CD14-positive monocyte (primary cell): ENCODE data around the gene PDP2. TPM values are rescaled to one million over a fixed set of nuclear protein-coding genes. Genes with fewer than 3 reads are reported as not detected.

Source experiments
- DNase-seq, 3 donors: peaks; one replicate each; pipeline ENCODE4 v3.0.0-alpha.2; 2011 to 2022
- H2AFZ ChIP-seq: 2 replicates; pipeline ENCODE4 v1.6.0; 2012; ENCODE audit warnings: mild to moderate bottlenecking, low read depth, low read length, inconsistent platforms; ENCODE audit not compliant: insufficient read depth, poor library complexity, severe bottlenecking
- H3K27ac ChIP-seq, 2 donors: 1 replicate in 1 of 2; 2 replicates in 1 of 2; pipeline ENCODE4 v1.5.1; 2012 to 2013; ENCODE audit warnings: low read length in 2 of 2, control low read depth in 1 of 2, inconsistent platforms in 1 of 2, low read depth in 1 of 2, mild to moderate bottlenecking in 1 of 2
- H3K27me3 ChIP-seq, 2 donors: one replicate each; pipeline versions ENCODE4 v1.6.0 to v1.6.1; 2011 to 2013; ENCODE audit warnings: low read length in 2 of 2; ENCODE audit not compliant: control insufficient read depth in 2 of 2, insufficient read depth in 2 of 2
- H3K36me3 ChIP-seq, 2 donors: replicated peaks in 1 of 2; 1 replicate in 1 of 2; 2 replicates in 1 of 2; pipeline versions ENCODE4 v1.5.1 to v1.6.1; 2012 to 2013; ENCODE audit warnings: low read length in 2 of 2, control low read depth in 1 of 2, inconsistent platforms in 1 of 2, mild to moderate bottlenecking in 1 of 2; ENCODE audit not compliant: insufficient read depth in 2 of 2, control insufficient read depth in 1 of 2
- H3K4me1 ChIP-seq, 2 donors: 1 replicate in 1 of 2; 2 replicates in 1 of 2; pipeline versions ENCODE4 v1.5.1 to v1.6.1; 2012 to 2013; ENCODE audit warnings: low read length in 2 of 2, control low read depth in 1 of 2, inconsistent platforms in 1 of 2, mild to moderate bottlenecking in 1 of 2, moderate library complexity in 1 of 2; ENCODE audit not compliant: insufficient read depth in 2 of 2, control insufficient read depth in 1 of 2
- H3K4me2 ChIP-seq: replicated peaks from 2 replicates; pipeline ENCODE3; 2012; ENCODE audit warnings: low read length, moderate library complexity, mild to moderate bottlenecking; ENCODE audit not compliant: poor library complexity, severe bottlenecking; ENCODE audit errors: extremely low read depth
- H3K4me3 ChIP-seq, 3 experiments: fragments of 200-600 bp in 1 of 3; sonication (generic) in 1 of 3; replicated peaks in 1 of 3; 1 replicate in 2 of 3; 2 replicates in 1 of 3; pipeline ENCODE4 v1.5.1; 2011 to 2013; ENCODE audit warnings: low read length in 3 of 3, mild to moderate bottlenecking in 3 of 3, control low read depth in 2 of 3, low read depth in 2 of 3, inconsistent platforms in 1 of 3, moderate library complexity in 1 of 3
- H3K79me2 ChIP-seq: 2 replicates; pipeline ENCODE4 v1.6.0; 2012; ENCODE audit warnings: mild to moderate bottlenecking, control low read depth, inconsistent platforms, low read length, moderate library complexity; ENCODE audit not compliant: insufficient read depth
- H3K9ac ChIP-seq: 2 replicates; pipeline ENCODE4 v1.6.0; 2017; ENCODE audit warnings: low read length, mild to moderate bottlenecking; ENCODE audit not compliant: insufficient read depth, poor library complexity, severe bottlenecking
- H3K9me3 ChIP-seq, 2 donors: replicated peaks in 1 of 2; 1 replicate in 1 of 2; 2 replicates in 1 of 2; pipeline versions ENCODE4 v1.5.1 to v1.6.1; 2012 to 2013; ENCODE audit warnings: low read length in 2 of 2, control low read depth in 1 of 2; ENCODE audit not compliant: control insufficient read depth in 1 of 2, insufficient read depth in 1 of 2
- H4K20me1 ChIP-seq: 2 replicates; pipeline ENCODE4 v1.6.0; 2012; ENCODE audit warnings: mild to moderate bottlenecking, low read length, control low read depth, moderate library complexity; ENCODE audit not compliant: insufficient read depth
- H3K27ac Mint-ChIP-seq, 7 donors: one replicate each; pipeline ENCODE4 v1.8.0; 2020; ENCODE audit warnings: mild to moderate bottlenecking in 7 of 7, mixed read lengths in 7 of 7, moderate library complexity in 6 of 7, inconsistent platforms in 2 of 7
- H3K27me3 Mint-ChIP-seq, 3 donors: one replicate each; pipeline ENCODE4 v1.8.0; 2021 to 2022; ENCODE audit warnings: low read depth in 3 of 3, mild to moderate bottlenecking in 3 of 3, mixed read lengths in 3 of 3, moderate library complexity in 3 of 3, inconsistent platforms in 1 of 3
- H3K36me3 Mint-ChIP-seq, 2 donors: one replicate each; pipeline ENCODE4 v1.8.0; 2020; ENCODE audit warnings: mixed read lengths in 2 of 2, inconsistent platforms in 1 of 2, mild to moderate bottlenecking in 1 of 2
- H3K4me1 Mint-ChIP-seq: one replicate; pipeline ENCODE4 v1.8.0; 2020; ENCODE audit warnings: mild to moderate bottlenecking, mixed read lengths
- H3K4me3 Mint-ChIP-seq, 2 donors: one replicate each; pipeline ENCODE4 v1.8.0; 2020; ENCODE audit warnings: mild to moderate bottlenecking in 2 of 2, mixed read lengths in 2 of 2, moderate library complexity in 1 of 2
- H3K9me3 Mint-ChIP-seq, 7 donors: one replicate each; pipeline ENCODE4 v1.8.0; 2020 to 2022; ENCODE audit warnings: mixed read lengths in 7 of 7, mild to moderate bottlenecking in 6 of 7, moderate library complexity in 6 of 7, inconsistent platforms in 2 of 7
- CTCF ChIP-seq: fragments of 200-600 bp; IDR thresholded peaks from one replicate; pipeline ENCODE4 v1.8.0; 2022; ENCODE audit warnings: antibody characterized with exemption, mild to moderate bottlenecking
- WGBS: methylation state at CpG from one replicate; pipeline ENCODE4 v1.1.5; 2013; ENCODE audit warnings: missing lambda C conversion rate; ENCODE audit not compliant: insufficient coverage; 5-methylcytosine and 5-hydroxymethylcytosine counted together
- intact Hi-C, 2 donors: fragments of 100-400 bp; cut with micrococcal nuclease; formaldehyde crosslinking; loops; one replicate each; pipeline versions ENCODE4 v1.15.0 to v1.15.1; 2023
- polyA plus RNA-seq, 3 donors: library from polyadenylated mRNA; depleted of rRNA in 1 of 3; unstranded in 2 of 3; stranded (reverse) in 1 of 3; fragments of 300-500 nt in 2 of 3; fragments of >200 nt in 1 of 3; fragmentation: Illumina TruSeq in 2 of 3; gene quantifications; 1 replicate in 2 of 3; 2 replicates in 1 of 3; pipeline ENCODE4 v1.2.3, GENCODE V29; 2012 to 2021

PDP2 gene
- polyA plus RNA-seq, 3 donors: 1.1 TPM; not detected in 2

GRCh38 chr16:66918803-66919568, 38.7 kb downstream of the PDP2 start, which contains the start of gene CDH16:
TSS of gene CDH16 (minus strand) at chr16:66918885. CDS start at chr16:66918065, 820 bp downstream.
- WGBS: 89% methylated on average over 7 of the region's 7 CpGs
- no peak within 1 kb of the TSS for H3K27ac ChIP-seq
- H3K36me3 ChIP-seq: no peaks in the 10 kb centered on the region
- intact Hi-C loops: no loop called here
- H3K79me2 ChIP-seq: no peaks in the 10 kb centered on the region
- no peak within 1 kb of the TSS for H3K4me3 Mint-ChIP-seq
- no peak within 1 kb of the TSS for H3K4me2 ChIP-seq
- no peak for TF ChIP-seq CTCF
- H3K4me1 ChIP-seq: peaks cover 3% of the 10 kb centered on the region in 2 donors
- no peak within 1 kb of the TSS for H3K4me3 ChIP-seq
- peaks cover 0 to 6% (median 0%) of the 10 kb centered on the region in 7 donors for H3K9me3 Mint-ChIP-seq
- H3K36me3 Mint-ChIP-seq: peaks cover 0 to 5% of the 10 kb centered on the region in 2 donors
- DNase-seq: no peak
- peaks cover 2 to 39% of the 10 kb centered on the region in 2 donors for H3K27me3 ChIP-seq
- H3K9me3 ChIP-seq: no peaks in the 10 kb centered on the region
- H3K27ac Mint-ChIP-seq: peak within 1 kb of the TSS in 2 of 7 donors; percentile 18 to 36
- peaks cover 29 to 48% (median 36%) of the 10 kb centered on the region in 3 donors for H3K27me3 Mint-ChIP-seq
- no peak within 1 kb of the TSS for H3K9ac ChIP-seq
- H4K20me1 ChIP-seq: no peaks in the 10 kb centered on the region
- peaks cover 4% of the 10 kb centered on the region for H3K4me1 Mint-ChIP-seq
- no peak within 1 kb of the TSS for H2AFZ ChIP-seq

- Mint-ChIP-seq H3K9me3 (peaks cover 0 to 10% (median 2%) of the 10 kb centered on the region in 7 donors), H3K36me3 (peaks cover 0 to 5% of the 10 kb centered on the region in 2 donors), H3K4me3 (no peak overlapping the region), H3K27me3 (peaks cover 36 to 56% (median 43%) of the 10 kb centered on the region in 3 donors), H3K4me1 (peaks cover 6% of the 10 kb centered on the region), H3K27ac (peak overlapping the region in 1 of 7 donors; percentile 17)
- Histone ChIP-seq H2AFZ (no peak overlapping the region), H3K9ac (no peak overlapping the region), H3K36me3 (no peaks in the 10 kb centered on the region), H3K9me3 (no peaks in the 10 kb centered on the region), H3K27me3 (peaks cover 7 to 47% of the 10 kb centered on the region in 2 donors), H3K4me1 (peaks cover 5 to 7% of the 10 kb centered on the region in 2 donors), H3K4me3 (no peak overlapping the region), H4K20me1 (no peaks in the 10 kb centered on the region), H3K27ac (no peak overlapping the region), H3K4me2 (no peak overlapping the region), H3K79me2 (no peaks in the 10 kb centered on the region)
- TF ChIP-seq CTCF: no peak
- 100% methylated on average over 1 of the region's 5 CpGs for WGBS
- intact Hi-C loops: no loop called here
- no peak for DNase-seq
These were observed 39.4 kb downstream of the PDP2 start for GRCh38 chr16:66919569-66920298.
